HepG2 (cell line): ENCODE measurements around the gene CBX2. TPM values are rescaled to one million over a fixed set of nuclear protein-coding genes. Genes with fewer than 3 reads are reported as not detected.

Experiments used
- ATAC-seq: fragments of 200-7000 bp; cut with Tn5 transposase; 3 replicates; pipeline ENCODE4 v1.9.1; 2020; ENCODE audit warnings: mild to moderate bottlenecking, moderate library complexity
- BruUV-seq: library from RNA; stranded (reverse); fragments of 400-500 nt; replicated peaks from 2 replicates; lab custom pipeline; 2021; lab: Mats Ljungman, UMichigan
- CTCF ChIA-PET: fragments of 300-600 bp; formaldehyde crosslinking; extraction: SDS; loops from one replicate; lab custom pipeline; 2021; ENCODE audit warnings: low total read pairs, inconsistent platforms, low intra/inter-chr PET ratio; lab: Yijun Ruan, JAX
- POLR2A ChIA-PET: fragments of 350-600 bp; sonication (Branson Sonifier 250); formaldehyde crosslinking; loops from one replicate; lab custom pipeline; 2020; ENCODE audit warnings: antibody characterized with exemption, inconsistent platforms; lab: Yijun Ruan, JAX
- DNase-seq: peaks from one replicate; pipeline ENCODE4 v3.0.0-alpha.2; 2015; ENCODE audit warnings: low spot score
- FAIRE-seq: peaks from 3 replicates; lab custom pipeline; 2011; peaks lifted over from hg19 to GRCh38; lab: Jason Lieb, UNC
- H2AFZ ChIP-seq: one replicate; pipeline ENCODE4 v1.6.1; 2011; ENCODE audit warnings: low read length, inconsistent platforms
- H3K27ac ChIP-seq: fragments of 300-600 bp; 3 replicates; pipeline ENCODE4 v1.8.0; 2011; ENCODE audit warnings: mixed run types, mild to moderate bottlenecking, mixed read lengths, low read length, inconsistent platforms; ENCODE audit not compliant: insufficient read depth; ENCODE audit errors: extremely low read length
- H3K27me3 ChIP-seq, 2 experiments: fragments of 200-600 bp in 1 of 2; 2 replicates in 1 of 2; 3 replicates in 1 of 2; pipeline versions ENCODE4 v1.6.0 to v1.8.0; 2011; ENCODE audit warnings: low read length in 2 of 2, mild to moderate bottlenecking in 2 of 2, moderate library complexity in 2 of 2, inconsistent platforms in 1 of 2; ENCODE audit not compliant: insufficient read depth in 2 of 2, control insufficient read depth in 1 of 2
- H3K36me3 ChIP-seq, 2 experiments: fragments of 200-600 bp in 1 of 2; replicated peaks in 1 of 2; 2 replicates in 1 of 2; 3 replicates in 1 of 2; pipeline versions ENCODE4 v1.5.1 to v1.8.0; 2011; ENCODE audit warnings: low read length in 2 of 2, inconsistent platforms in 1 of 2; ENCODE audit not compliant: insufficient read depth in 2 of 2, control insufficient read depth in 1 of 2
- H3K4me1 ChIP-seq: 2 replicates; pipeline ENCODE4 v1.5.1; 2012; ENCODE audit warnings: low read length, inconsistent platforms; ENCODE audit not compliant: insufficient read depth
- H3K4me2 ChIP-seq: 2 replicates; pipeline ENCODE4 v1.6.0; 2011; ENCODE audit warnings: low read depth, low read length, inconsistent platforms
- H3K4me3 ChIP-seq, 3 experiments: fragments of 200-600 bp in 1 of 3; sonication (generic), shearing (Covaris generic) in 1 of 3; replicated peaks in 1 of 3; 2 replicates each; pipeline ENCODE4 v1.5.1; 2011 to 2016; ENCODE audit warnings: low read length in 3 of 3, inconsistent platforms in 2 of 3, low read depth in 2 of 3, mild to moderate bottlenecking in 2 of 3, control low read depth in 1 of 3, mixed read lengths in 1 of 3; ENCODE audit not compliant: insufficient read depth in 1 of 3
- H3K79me2 ChIP-seq: one replicate; pipeline ENCODE4 v1.6.1; 2011; ENCODE audit warnings: low read length, inconsistent platforms; ENCODE audit not compliant: insufficient read depth
- H3K9ac ChIP-seq: 2 replicates; pipeline ENCODE4 v1.6.0; 2011; ENCODE audit warnings: mild to moderate bottlenecking, low read depth, low read length, inconsistent platforms; ENCODE audit not compliant: insufficient read depth
- H3K9me3 ChIP-seq: 2 replicates; pipeline ENCODE4 v1.5.1; 2012; ENCODE audit warnings: mild to moderate bottlenecking, low read length
- H4K20me1 ChIP-seq: 2 replicates; pipeline ENCODE4 v1.6.0; 2011; ENCODE audit warnings: inconsistent platforms, mild to moderate bottlenecking, low read length, moderate library complexity; ENCODE audit not compliant: insufficient read depth
- ARID5B ChIP-seq: IDR thresholded peaks from 2 replicates; pipeline ENCODE4 v1.4.0; 2020; ENCODE audit warnings: mild to moderate bottlenecking, missing genetic modification reagents
- CEBPB ChIP-seq: IDR thresholded peaks from 2 replicates; pipeline ENCODE4 v1.6.1; 2011; ENCODE audit warnings: low read depth, low read length, improper control_type of control experiment, borderline replicate concordance
- EED ChIP-seq: sonication (generic); formaldehyde crosslinking; IDR thresholded peaks from 2 replicates; pipeline ENCODE4 v1.5.0; 2020; ENCODE audit warnings: mild to moderate bottlenecking, missing genetic modification reagents
- HDAC2 ChIP-seq: sonication (generic); formaldehyde crosslinking; IDR thresholded peaks from 2 replicates; pipeline ENCODE4 v1.4.0; 2020; ENCODE audit warnings: missing genetic modification reagents
- KLF16 ChIP-seq, 2 experiments: sonication (generic) in 1 of 2; formaldehyde crosslinking in 1 of 2; IDR thresholded peaks; 2 replicates each; pipeline versions ENCODE4 v1.6.1 to v1.8.0; 2016 to 2023; ENCODE audit warnings: missing genetic modification reagents in 2 of 2, missing compliant biosample characterization in 1 of 2
- MAX ChIP-seq: IDR thresholded peaks from 2 replicates; pipeline ENCODE4 v1.6.1; 2012; ENCODE audit warnings: inconsistent platforms
- PHB2 ChIP-seq: fragments of 450-650 bp; IDR thresholded peaks from 2 replicates; pipeline ENCODE4 v1.6.1; 2018; ENCODE audit not compliant: partially characterized antibody
- SKIL ChIP-seq: sonication (generic); formaldehyde crosslinking; IDR thresholded peaks from 2 replicates; pipeline ENCODE4 v1.8.0; 2022; ENCODE audit warnings: missing genetic modification reagents, mild to moderate bottlenecking, moderate library complexity, borderline replicate concordance
- SMAD3 ChIP-seq: sonication (generic); formaldehyde crosslinking; IDR thresholded peaks from 2 replicates; pipeline ENCODE4 v1.4.0; 2020; ENCODE audit warnings: missing genetic modification reagents
- SOX5 ChIP-seq: IDR thresholded peaks from 2 replicates; pipeline ENCODE4 v1.6.1; 2016; ENCODE audit warnings: borderline replicate concordance
- TFE3 ChIP-seq: IDR thresholded peaks from 2 replicates; pipeline ENCODE4 v1.6.1; 2016
- ZFP82 ChIP-seq: sonication (generic); formaldehyde crosslinking; IDR thresholded peaks from 2 replicates; pipeline ENCODE4 v1.5.1; 2020; ENCODE audit warnings: mild to moderate bottlenecking, missing genetic modification reagents, borderline replicate concordance
- ZGPAT ChIP-seq: IDR thresholded peaks from 2 replicates; pipeline ENCODE4 v1.6.1; 2016; ENCODE audit warnings: mild to moderate bottlenecking
- ZNF124 ChIP-seq: sonication (generic); formaldehyde crosslinking; IDR thresholded peaks from 2 replicates; pipeline ENCODE4 v1.4.0; 2020; ENCODE audit warnings: missing genetic modification reagents
- ZNF792 ChIP-seq: IDR thresholded peaks from 2 replicates; pipeline ENCODE4 v1.6.1; 2016
- WGBS: methylation state at CpG from one replicate; pipeline ENCODE4 v1.1.6; 2017; ENCODE audit warnings: low lambda C conversion rate; 5-methylcytosine and 5-hydroxymethylcytosine counted together
- in situ Hi-C: cut with HindIII; loops from 2 replicates; pipeline ENCODE4 v1.10.0; 2017; ENCODE audit warnings: low pct_unique_long_range_greater_than_20kb; ENCODE audit not compliant: extremely low pct_ligation_motif_present
- intact Hi-C: fragments of 100-400 bp; cut with micrococcal nuclease; formaldehyde crosslinking; loops from one replicate; pipeline ENCODE4 v1.10.0; 2022; ENCODE audit not compliant: unreplicated experiment
- polyA plus RNA-seq, 8 experiments: library from polyadenylated mRNA; depleted of rRNA in 3 of 8; stranded (reverse) in 7 of 8; unstranded in 1 of 8; fragments of >200 nt; fragmentation: Illumina TruSeq in 4 of 8; extraction: Trizol in 4 of 8; gene quantifications; 2 replicates each; pipeline versions ENCODE4 v1.2.1 to v1.2.3, GENCODE V29; 2011 to 2016; ENCODE audit warnings: low read depth in 4 of 8, missing spikeins in 1 of 8, mixed read lengths in 1 of 8; ENCODE audit not compliant: insufficient read depth in 1 of 8
- total RNA-seq, 5 experiments: library from RNA; depleted of rRNA; stranded (reverse); fragments of >200 nt; fragmentation: Illumina TruSeq; extraction: Trizol; gene quantifications; 2 replicates each; pipeline ENCODE4 v1.2.3, GENCODE V29; 2016; ENCODE audit warnings: low read depth in 1 of 5

Gene CBX2
- total and polyA plus RNA-seq, 2 of the 13 experiments (the other 11 are each of a cell fraction or from before 2014, with no cell fraction given), result 14.5 to 31.1 TPM

- Histone ChIP-seq H3K9me3 (no peaks in the 10 kb centered on the region), H3K4me3 (peak overlapping the region in 1 of 3 experiments; percentile 27; a peak in 1 of 6 replicates), H3K4me2 (peak overlapping the region; percentile 53), H4K20me1 (no peaks in the 10 kb centered on the region), H3K27me3 (no peaks in the 10 kb centered on the region), H2AFZ (no peak overlapping the region), H3K9ac (no peak overlapping the region; the same call in 1 of the 2 replicates), H3K4me1 (peaks cover 60% of the 10 kb centered on the region), H3K27ac (no peak overlapping the region), H3K79me2 (no peaks in the 10 kb centered on the region), H3K36me3 (no peaks in the 10 kb centered on the region)
- 63% methylated on average over 21 of the region's 22 CpGs for WGBS
- POLR2A ChIA-PET, result interaction anchor here (0.6 to 2.2 kb wide), 3 partner anchors 14 to 702 kb away, joined by 5 to 8 read pairs (median 6); partner anchors contain the start of gene CBX8
- DNase-seq (peak; percentile 88), ATAC-seq (peak; percentile 49), FAIRE-seq (peak; percentile 94)
- intact Hi-C loops, result no loop called here
- no TSS peak for BruUV-seq
- CTCF ChIA-PET, result no interaction called here
- in situ Hi-C loops, result no loop called here
- TF ChIP-seq ZNF124, result 0 out of 2 replicates have a peak, but pooled peaks have one; percentile 14
- no peak for TF ChIP-seq SMAD3 (CRISPR knock-in tag)
- peak; percentile 41; the same call in 1 of the 2 replicates for TF ChIP-seq TFE3 (CRISPR knock-in tag)
- TF ChIP-seq KLF16 (CRISPR knock-in tag; IDR thresholded peaks at IDR 0.05), result 0 out of 4 replicates have a peak, but pooled peaks of 1 of the 2 experiments have one; percentile 50
- no peak for TF ChIP-seq SKIL
- TF ChIP-seq CEBPB, result no peak
- TF ChIP-seq PHB2, result no peak
- peak; percentile 16; the same call in 1 of the 2 replicates for TF ChIP-seq ARID5B (CRISPR knock-in tag)
- TF ChIP-seq ZFP82 (CRISPR knock-in tag), result no peak
- peak; percentile 44 for TF ChIP-seq MAX
- TF ChIP-seq HDAC2 (CRISPR knock-in tag), result no peak
- TF ChIP-seq SOX5 (CRISPR knock-in tag), result no peak
- no peak for TF ChIP-seq ZNF792
- TF ChIP-seq ZGPAT, result peak; percentile 16; the same call in 1 of the 2 replicates
- TF ChIP-seq EED (CRISPR knock-in tag), result no peak
Measured at GRCh38 chr17:79728169-79728907, 49.6 kb upstream of the CBX2 start.
